ENCODE results near the gene SOCS1. TPM values are rescaled to one million over a fixed set of nuclear protein-coding genes. Genes with fewer than 3 reads are reported as not detected.

Gene SOCS1
- total and polyA plus RNA-seq, 2 experiments from 2014 or later = 84.7 to 104 TPM

DNA sequence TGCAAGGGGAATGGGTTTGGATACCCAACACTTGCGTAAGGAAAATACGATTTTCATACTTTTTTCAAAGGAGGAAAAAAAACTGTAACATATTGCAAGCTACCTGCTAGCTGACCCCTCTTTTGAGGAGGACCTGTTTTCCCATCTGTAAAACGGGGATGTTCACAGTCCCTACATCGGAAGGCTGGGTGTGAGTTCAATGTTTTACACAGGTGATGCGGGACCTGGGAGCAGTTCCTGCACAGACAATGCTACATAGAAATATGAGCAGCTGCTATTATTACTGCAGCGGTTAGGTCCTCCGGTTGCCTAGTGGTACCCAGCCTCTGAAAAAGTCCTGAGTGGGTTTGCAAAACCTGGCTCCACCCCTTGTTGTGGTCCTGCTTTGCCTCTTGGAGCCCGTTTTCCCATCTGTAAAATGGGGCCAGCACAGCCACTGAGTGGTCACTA, 3.5 kb downstream of the SOCS1 start:
- Histone ChIP-seq H3K4me3 (peak overlapping the region; percentile 89), H4K20me1 (replicated peaks; ENCODE audit: insufficient read depth) (peaks cover 21% of the 10 kb centered on the region)
- peak overlapping the region; percentile 80; the same call in 1 of the 3 replicates for H3K4me3 Mint-ChIP-seq

More for the DNA sequence above, 3.5 kb downstream of the SOCS1 start:
- no peaks in the 10 kb centered on the region for H3K27me3 ChIP-seq (ENCODE audit: insufficient read depth)
- no peaks in the 10 kb centered on the region for H3K9me2 ChIP-seq (ENCODE audit: insufficient read depth)
- Mint-ChIP-seq H3K36me3 (ENCODE audit: low read depth) (peaks cover 27% of the 10 kb centered on the region), H3K27ac (no peak overlapping the region), H3K4me1 (peaks cover 34% of the 10 kb centered on the region), H3K27me3 (ENCODE audit: insufficient read depth, low read depth, poor library complexity) (peaks cover 26% of the 10 kb centered on the region), H3K9me3 (no peaks in the 10 kb centered on the region)
- DNase-seq (ENCODE audit: low spot score) (no peak), ATAC-seq (no peak)
- no peak overlapping the region for H3K27ac ChIP-seq (ENCODE audit: low read depth)
- H3K36me3 ChIP-seq (ENCODE audit: insufficient read depth) = peaks cover 21% of the 10 kb centered on the region
- H2AFZ ChIP-seq = no peak overlapping the region
- H3K4me2 ChIP-seq = peak overlapping the region; percentile 96
- H3F3A ChIP-seq (replicated peaks; ENCODE audit: low read depth) = peaks cover 55% of the 10 kb centered on the region
- peaks cover 33% of the 10 kb centered on the region for H3K79me2 ChIP-seq (replicated peaks; ENCODE audit: insufficient read depth)
- TF ChIP-seq POLR2AphosphoS5 (IDR thresholded peaks at IDR 0.05; ENCODE audit: low read depth) (no peak), NANOG (IDR thresholded peaks at IDR 0.05; ENCODE audit: borderline replicate concordance) (no peak), EZH2phosphoT487 (IDR thresholded peaks at IDR 0.05; ENCODE audit: unreplicated experiment) (no peak), ZNF114 (CRISPR knock-in tag; IDR thresholded peaks at IDR 0.05) (no peak), JUNB (IDR thresholded peaks at IDR 0.05; ENCODE audit: unreplicated experiment) (no peak), STAT1 (IDR thresholded peaks at IDR 0.05; ENCODE audit: unreplicated experiment) (no peak), ZNF331 (CRISPR knock-in tag; IDR thresholded peaks at IDR 0.05; ENCODE audit: low read depth) (no peak), EZH2 (IDR thresholded peaks at IDR 0.05; ENCODE audit: low read depth, unreplicated experiment) (no peak), CREB1 (CRISPR knock-in tag; IDR thresholded peaks at IDR 0.05; ENCODE audit: low read depth) (no peak)
- TF ChIP-seq, protein P1, sequence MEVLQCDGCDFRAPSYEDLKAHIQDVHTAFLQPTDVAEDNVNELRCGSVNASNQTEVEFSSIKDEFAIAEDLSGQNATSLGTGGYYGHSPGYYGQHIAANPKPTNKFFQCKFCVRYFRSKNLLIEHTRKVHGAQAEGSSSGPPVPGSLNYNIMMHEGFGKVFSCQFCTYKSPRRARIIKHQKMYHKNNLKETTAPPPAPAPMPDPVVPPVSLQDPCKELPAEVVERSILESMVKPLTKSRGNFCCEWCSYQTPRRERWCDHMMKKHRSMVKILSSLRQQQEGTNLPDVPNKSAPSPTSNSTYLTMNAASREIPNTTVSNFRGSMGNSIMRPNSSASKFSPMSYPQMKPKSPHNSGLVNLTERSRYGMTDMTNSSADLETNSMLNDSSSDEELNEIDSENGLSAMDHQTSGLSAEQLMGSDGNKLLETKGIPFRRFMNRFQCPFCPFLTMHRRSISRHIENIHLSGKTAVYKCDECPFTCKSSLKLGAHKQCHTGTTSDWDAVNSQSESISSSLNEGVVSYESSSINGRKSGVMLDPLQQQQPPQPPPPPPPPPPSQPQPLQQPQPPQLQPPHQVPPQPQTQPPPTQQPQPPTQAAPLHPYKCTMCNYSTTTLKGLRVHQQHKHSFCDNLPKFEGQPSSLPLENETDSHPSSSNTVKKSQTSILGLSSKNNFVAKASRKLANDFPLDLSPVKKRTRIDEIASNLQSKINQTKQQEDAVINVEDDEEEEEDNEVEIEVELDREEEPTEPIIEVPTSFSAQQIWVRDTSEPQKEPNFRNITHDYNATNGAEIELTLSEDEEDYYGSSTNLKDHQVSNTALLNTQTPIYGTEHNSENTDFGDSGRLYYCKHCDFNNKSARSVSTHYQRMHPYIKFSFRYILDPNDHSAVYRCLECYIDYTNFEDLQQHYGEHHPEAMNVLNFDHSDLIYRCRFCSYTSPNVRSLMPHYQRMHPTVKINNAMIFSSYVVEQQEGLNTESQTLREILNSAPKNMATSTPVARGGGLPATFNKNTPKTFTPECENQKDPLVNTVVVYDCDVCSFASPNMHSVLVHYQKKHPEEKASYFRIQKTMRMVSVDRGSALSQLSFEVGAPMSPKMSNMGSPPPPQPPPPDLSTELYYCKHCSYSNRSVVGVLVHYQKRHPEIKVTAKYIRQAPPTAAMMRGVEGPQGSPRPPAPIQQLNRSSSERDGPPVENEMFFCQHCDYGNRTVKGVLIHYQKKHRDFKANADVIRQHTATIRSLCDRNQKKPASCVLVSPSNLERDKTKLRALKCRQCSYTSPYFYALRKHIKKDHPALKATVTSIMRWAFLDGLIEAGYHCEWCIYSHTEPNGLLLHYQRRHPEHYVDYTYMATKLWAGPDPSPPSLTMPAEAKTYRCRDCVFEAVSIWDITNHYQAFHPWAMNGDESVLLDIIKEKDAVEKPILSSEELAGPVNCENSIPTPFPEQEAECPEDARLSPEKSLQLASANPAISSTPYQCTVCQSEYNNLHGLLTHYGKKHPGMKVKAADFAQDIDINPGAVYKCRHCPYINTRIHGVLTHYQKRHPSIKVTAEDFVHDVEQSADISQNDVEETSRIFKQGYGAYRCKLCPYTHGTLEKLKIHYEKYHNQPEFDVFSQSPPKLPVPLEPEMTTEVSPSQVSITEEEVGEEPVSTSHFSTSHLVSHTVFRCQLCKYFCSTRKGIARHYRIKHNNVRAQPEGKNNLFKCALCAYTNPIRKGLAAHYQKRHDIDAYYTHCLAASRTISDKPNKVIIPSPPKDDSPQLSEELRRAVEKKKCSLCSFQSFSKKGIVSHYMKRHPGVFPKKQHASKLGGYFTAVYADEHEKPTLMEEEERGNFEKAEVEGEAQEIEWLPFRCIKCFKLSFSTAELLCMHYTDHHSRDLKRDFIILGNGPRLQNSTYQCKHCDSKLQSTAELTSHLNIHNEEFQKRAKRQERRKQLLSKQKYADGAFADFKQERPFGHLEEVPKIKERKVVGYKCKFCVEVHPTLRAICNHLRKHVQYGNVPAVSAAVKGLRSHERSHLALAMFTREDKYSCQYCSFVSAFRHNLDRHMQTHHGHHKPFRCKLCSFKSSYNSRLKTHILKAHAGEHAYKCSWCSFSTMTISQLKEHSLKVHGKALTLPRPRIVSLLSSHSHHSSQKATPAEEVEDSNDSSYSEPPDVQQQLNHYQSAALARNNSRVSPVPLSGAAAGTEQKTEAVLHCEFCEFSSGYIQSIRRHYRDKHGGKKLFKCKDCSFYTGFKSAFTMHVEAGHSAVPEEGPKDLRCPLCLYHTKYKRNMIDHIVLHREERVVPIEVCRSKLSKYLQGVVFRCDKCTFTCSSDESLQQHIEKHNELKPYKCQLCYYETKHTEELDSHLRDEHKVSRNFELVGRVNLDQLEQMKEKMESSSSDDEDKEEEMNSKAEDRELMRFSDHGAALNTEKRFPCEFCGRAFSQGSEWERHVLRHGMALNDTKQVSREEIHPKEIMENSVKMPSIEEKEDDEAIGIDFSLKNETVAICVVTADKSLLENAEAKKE (CRISPR knock-in tag; IDR thresholded peaks at IDR 0.05) = no peak
- TF ChIP-seq, protein P2, sequence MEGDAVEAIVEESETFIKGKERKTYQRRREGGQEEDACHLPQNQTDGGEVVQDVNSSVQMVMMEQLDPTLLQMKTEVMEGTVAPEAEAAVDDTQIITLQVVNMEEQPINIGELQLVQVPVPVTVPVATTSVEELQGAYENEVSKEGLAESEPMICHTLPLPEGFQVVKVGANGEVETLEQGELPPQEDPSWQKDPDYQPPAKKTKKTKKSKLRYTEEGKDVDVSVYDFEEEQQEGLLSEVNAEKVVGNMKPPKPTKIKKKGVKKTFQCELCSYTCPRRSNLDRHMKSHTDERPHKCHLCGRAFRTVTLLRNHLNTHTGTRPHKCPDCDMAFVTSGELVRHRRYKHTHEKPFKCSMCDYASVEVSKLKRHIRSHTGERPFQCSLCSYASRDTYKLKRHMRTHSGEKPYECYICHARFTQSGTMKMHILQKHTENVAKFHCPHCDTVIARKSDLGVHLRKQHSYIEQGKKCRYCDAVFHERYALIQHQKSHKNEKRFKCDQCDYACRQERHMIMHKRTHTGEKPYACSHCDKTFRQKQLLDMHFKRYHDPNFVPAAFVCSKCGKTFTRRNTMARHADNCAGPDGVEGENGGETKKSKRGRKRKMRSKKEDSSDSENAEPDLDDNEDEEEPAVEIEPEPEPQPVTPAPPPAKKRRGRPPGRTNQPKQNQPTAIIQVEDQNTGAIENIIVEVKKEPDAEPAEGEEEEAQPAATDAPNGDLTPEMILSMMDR (conservative IDR thresholded peaks at IDR 0.05; ENCODE audit: low read depth in 2 of 2) = no peak
- TF ChIP-seq, protein P3, sequence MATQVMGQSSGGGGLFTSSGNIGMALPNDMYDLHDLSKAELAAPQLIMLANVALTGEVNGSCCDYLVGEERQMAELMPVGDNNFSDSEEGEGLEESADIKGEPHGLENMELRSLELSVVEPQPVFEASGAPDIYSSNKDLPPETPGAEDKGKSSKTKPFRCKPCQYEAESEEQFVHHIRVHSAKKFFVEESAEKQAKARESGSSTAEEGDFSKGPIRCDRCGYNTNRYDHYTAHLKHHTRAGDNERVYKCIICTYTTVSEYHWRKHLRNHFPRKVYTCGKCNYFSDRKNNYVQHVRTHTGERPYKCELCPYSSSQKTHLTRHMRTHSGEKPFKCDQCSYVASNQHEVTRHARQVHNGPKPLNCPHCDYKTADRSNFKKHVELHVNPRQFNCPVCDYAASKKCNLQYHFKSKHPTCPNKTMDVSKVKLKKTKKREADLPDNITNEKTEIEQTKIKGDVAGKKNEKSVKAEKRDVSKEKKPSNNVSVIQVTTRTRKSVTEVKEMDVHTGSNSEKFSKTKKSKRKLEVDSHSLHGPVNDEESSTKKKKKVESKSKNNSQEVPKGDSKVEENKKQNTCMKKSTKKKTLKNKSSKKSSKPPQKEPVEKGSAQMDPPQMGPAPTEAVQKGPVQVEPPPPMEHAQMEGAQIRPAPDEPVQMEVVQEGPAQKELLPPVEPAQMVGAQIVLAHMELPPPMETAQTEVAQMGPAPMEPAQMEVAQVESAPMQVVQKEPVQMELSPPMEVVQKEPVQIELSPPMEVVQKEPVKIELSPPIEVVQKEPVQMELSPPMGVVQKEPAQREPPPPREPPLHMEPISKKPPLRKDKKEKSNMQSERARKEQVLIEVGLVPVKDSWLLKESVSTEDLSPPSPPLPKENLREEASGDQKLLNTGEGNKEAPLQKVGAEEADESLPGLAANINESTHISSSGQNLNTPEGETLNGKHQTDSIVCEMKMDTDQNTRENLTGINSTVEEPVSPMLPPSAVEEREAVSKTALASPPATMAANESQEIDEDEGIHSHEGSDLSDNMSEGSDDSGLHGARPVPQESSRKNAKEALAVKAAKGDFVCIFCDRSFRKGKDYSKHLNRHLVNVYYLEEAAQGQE (IDR thresholded peaks at IDR 0.05; ENCODE audit: unreplicated experiment) = no peak
- TF ChIP-seq, protein P4, sequence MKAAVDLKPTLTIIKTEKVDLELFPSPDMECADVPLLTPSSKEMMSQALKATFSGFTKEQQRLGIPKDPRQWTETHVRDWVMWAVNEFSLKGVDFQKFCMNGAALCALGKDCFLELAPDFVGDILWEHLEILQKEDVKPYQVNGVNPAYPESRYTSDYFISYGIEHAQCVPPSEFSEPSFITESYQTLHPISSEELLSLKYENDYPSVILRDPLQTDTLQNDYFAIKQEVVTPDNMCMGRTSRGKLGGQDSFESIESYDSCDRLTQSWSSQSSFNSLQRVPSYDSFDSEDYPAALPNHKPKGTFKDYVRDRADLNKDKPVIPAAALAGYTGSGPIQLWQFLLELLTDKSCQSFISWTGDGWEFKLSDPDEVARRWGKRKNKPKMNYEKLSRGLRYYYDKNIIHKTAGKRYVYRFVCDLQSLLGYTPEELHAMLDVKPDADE (IDR thresholded peaks at IDR 0.05) = no peak
- H3K4me1 ChIP-seq (ENCODE audit: insufficient read depth) = peaks cover 30% of the 10 kb centered on the region
